Upper lobe of right lung (tissue), 1 donor: Measurements from ENCODE around the gene CLEC4F. TPM values are rescaled to one million over a fixed set of nuclear protein-coding genes. Genes with fewer than 3 reads are reported as not detected.
A peak's percentile ranks its signal among the peaks of the same experiment; 100 is the strongest.

Source experiments
- ATAC-seq: fragments of 200-7000 bp; cut with Tn5 transposase; one replicate; pipeline ENCODE4 v1.9.1; 2020; ENCODE audit warnings: mild to moderate bottlenecking, moderate library complexity
- DNase-seq: peaks from one replicate; pipeline ENCODE4 v3.0.0-alpha.2; 2020
- H3K27ac ChIP-seq: fragments of 200-600 bp; one replicate; pipeline ENCODE4 v1.8.0; 2022
- H3K27me3 ChIP-seq: fragments of 200-600 bp; one replicate; pipeline ENCODE4 v1.8.0; 2022; ENCODE audit warnings: mild to moderate bottlenecking
- H3K36me3 ChIP-seq: fragments of 200-600 bp; one replicate; pipeline ENCODE4 v1.8.0; 2022
- H3K4me1 ChIP-seq: fragments of 200-600 bp; one replicate; pipeline ENCODE4 v1.8.0; 2022
- H3K4me3 ChIP-seq: fragments of 200-600 bp; one replicate; pipeline ENCODE4 v1.8.0; 2022; ENCODE audit warnings: mild to moderate bottlenecking
- H3K9me3 ChIP-seq: fragments of 200-600 bp; one replicate; pipeline ENCODE4 v1.8.0; 2022
- CTCF ChIP-seq: fragments of 200-600 bp; IDR thresholded peaks from one replicate; pipeline ENCODE4 v1.8.0; 2022; ENCODE audit warnings: antibody characterized with exemption
- intact Hi-C: fragments of 100-400 bp; cut with DNase I; formaldehyde crosslinking; loops from one replicate; pipeline ENCODE4 v1.11.0; 2022
- total RNA-seq: library from RNA; stranded (reverse); fragmentation: NEBNext Ultra II Directional; extraction: Animal tissue kit (Norgen Biotek cat#: 25700); gene quantifications from one replicate; pipeline ENCODE4 v1.2.1, GENCODE V29; 2021
- donor health status: DM: no; HTN: yes; CAD: no; lungs with severe emphysema.

CLEC4F gene
- total RNA-seq, 1 donor from 2014 or later, result 1.2 TPM

- H3K4me3 ChIP-seq, result no peak overlapping the region
- TF ChIP-seq CTCF, result no peak
- no peak for DNase-seq
- H3K4me1 ChIP-seq, result no peaks in the 10 kb centered on the region
- H3K27me3 ChIP-seq, result no peaks in the 10 kb centered on the region
- no peaks in the 10 kb centered on the region for H3K9me3 ChIP-seq
- no peak overlapping the region for H3K27ac ChIP-seq
- peak; percentile 30 for ATAC-seq
- intact Hi-C loops, result no loop called here
- no peaks in the 10 kb centered on the region for H3K36me3 ChIP-seq
Observed at GRCh38 chr2:70808983-70809958, 11.1 kb downstream of the CLEC4F start.

- TF ChIP-seq CTCF, result no peak
- intact Hi-C loops, result no loop called here
Observed at GRCh38 chr2:70807828-70808118, 12.6 kb downstream of the CLEC4F start.

GRCh38 chr2:70807102-70807827 is 13.1 kb downstream of the CLEC4F start:
- Histone ChIP-seq H3K4me1 (no peaks in the 10 kb centered on the region), H3K36me3 (no peaks in the 10 kb centered on the region), H3K4me3 (no peak overlapping the region), H3K27ac (no peak overlapping the region), H3K27me3 (no peaks in the 10 kb centered on the region), H3K9me3 (no peaks in the 10 kb centered on the region)
- DNase-seq (no peak), ATAC-seq (no peak)
- intact Hi-C loops, result no loop called here
- no peak for TF ChIP-seq CTCF

More at GRCh38 chr2:70807828-70808118, 12.6 kb downstream of the CLEC4F start:
- Histone ChIP-seq H3K4me1 (no peaks in the 10 kb centered on the region), H3K27ac (no peak overlapping the region), H3K9me3 (no peaks in the 10 kb centered on the region), H3K27me3 (no peaks in the 10 kb centered on the region), H3K36me3 (no peaks in the 10 kb centered on the region), H3K4me3 (no peak overlapping the region)
- ATAC-seq, result no peak
- DNase-seq, result no peak

- no peak for DNase-seq
- TF ChIP-seq CTCF, result no peak
- Histone ChIP-seq H3K36me3 (no peaks in the 10 kb centered on the region), H3K9me3 (no peaks in the 10 kb centered on the region), H3K4me1 (no peaks in the 10 kb centered on the region), H3K27me3 (no peaks in the 10 kb centered on the region), H3K4me3 (no peak overlapping the region), H3K27ac (no peak overlapping the region)
- intact Hi-C loops, result no loop called here
- ATAC-seq, result no peak
Observed at GRCh38 chr2:70806620-70807019, 13.8 kb downstream of the CLEC4F start.

- no peaks in the 10 kb centered on the region for H3K9me3 ChIP-seq
- no peak for TF ChIP-seq CTCF
- H3K27ac ChIP-seq, result no peak overlapping the region
- H3K4me1 ChIP-seq, result no peaks in the 10 kb centered on the region
- H3K4me3 ChIP-seq, result no peak overlapping the region
- intact Hi-C loops, result no loop called here
- ATAC-seq (peak; percentile 72), DNase-seq (no peak)
- no peaks in the 10 kb centered on the region for H3K27me3 ChIP-seq
- no peaks in the 10 kb centered on the region for H3K36me3 ChIP-seq
Observed at GRCh38 chr2:70806013-70806412, 14.4 kb downstream of the CLEC4F start.
